M059J (cell line): Measurements from ENCODE around the gene RSL24D1. TPM values are rescaled to one million over a fixed set of nuclear protein-coding genes. Genes with fewer than 3 reads are reported as not detected.
"Not testable (repeated sequence)": the region's sequence is repeated elsewhere in the genome, so short reads cannot be mapped to it uniquely, and the experiment has no call there.

Experiments
- DNase-seq: peaks from one replicate; pipeline ENCODE4 v3.0.0-alpha.2; 2012; ENCODE audit warnings: low read depth
- total RNA-seq: library from RNA; depleted of rRNA; stranded (reverse); fragments of >200 nt; shearing (Covaris generic); gene quantifications from 2 replicates; pipeline ENCODE4 v1.2.3, GENCODE V29; 2014; rRNA removed

The RSL24D1 gene
- total RNA-seq, 1 experiment from 2014 or later = 62.2 TPM

- no peak for DNase-seq
Measured at GRCh38 chr15:55218056-55218455, 21.3 kb upstream of the RSL24D1 start.

DNA sequence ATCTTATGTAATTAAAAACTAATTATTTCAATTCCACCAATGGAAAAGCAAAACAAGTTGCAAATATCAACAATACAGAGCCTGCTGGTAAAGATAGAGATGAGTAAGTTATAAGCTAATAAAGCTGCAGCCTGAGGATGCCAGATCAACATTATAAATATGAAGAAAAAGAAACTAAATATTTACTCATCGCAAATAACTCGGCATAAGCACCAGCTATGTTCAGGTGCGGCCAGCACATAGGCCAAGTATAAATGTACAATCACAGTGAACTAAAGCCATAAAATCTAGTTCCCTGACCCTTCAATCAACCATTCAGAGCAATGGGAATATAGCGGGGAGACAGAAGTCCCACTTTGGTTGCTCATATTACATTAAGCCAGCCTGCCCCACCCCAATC lies 7.7 kb upstream of the RSL24D1 start:
- DNase-seq = no peak

DNA sequence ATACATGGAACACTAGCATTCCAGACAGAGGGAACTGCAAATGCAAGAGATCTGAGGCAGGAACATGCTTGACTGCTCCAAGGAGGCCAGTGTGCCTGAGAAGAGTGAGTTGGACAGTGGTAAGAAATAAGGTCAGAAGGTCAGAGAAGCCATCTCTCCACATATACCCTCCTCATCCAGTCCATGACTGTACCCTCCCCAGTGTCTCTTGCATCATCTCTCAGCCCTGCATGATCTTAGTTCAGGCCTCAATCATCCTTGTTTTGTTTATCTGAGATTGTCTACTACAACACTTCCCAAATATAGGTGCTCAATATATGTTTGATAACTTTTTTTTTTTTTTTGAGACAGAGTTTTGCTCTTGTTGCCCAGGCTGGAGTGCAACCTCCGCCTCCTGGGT lies 5.5 kb upstream of the RSL24D1 start:
- DNase-seq = no peak

- no peak for DNase-seq
Measured at GRCh38 chr15:55198706-55199105, 2.0 kb upstream of the RSL24D1 start.

DNA sequence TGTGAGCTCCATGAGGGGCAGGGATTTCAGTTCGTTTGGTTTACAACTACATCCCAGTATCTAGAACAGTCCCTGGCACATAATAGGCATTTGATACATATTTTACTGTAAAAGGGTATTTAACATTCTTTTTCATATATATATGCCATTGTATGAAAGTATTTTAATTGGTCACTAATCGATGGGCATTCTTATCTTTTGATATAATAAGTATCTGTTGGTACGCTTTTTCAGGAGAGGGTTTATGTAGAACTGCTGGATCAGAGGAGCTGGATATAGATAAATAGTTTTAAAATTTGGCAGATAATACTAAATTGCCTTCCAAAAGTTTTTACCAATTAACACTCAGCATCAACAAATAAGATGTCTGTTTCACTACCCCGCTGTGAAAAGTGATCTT lies 978 bp upstream of the RSL24D1 start:
- DNase-seq = no peak

DNA sequence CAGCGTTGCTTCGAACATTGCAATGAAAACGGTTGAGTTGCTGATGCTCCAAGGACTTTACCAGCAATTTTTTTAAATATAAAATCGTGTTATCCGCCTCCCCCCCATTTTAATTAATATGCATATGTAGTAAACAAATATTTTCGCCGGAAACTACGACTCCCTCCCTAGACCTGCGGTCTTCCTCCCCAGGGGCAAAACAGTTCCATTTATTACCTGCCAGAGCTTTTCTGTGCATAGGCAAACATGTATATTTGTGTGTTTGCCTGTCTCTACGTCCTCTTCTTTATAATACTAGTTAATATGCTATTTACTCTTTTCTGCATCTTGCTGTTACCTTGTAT lies 593 bp upstream of the RSL24D1 start:
- no peak for DNase-seq

- DNase-seq = no peak
Measured at GRCh38 chr15:55195996-55196395, 745 bp downstream of the RSL24D1 start.

DNA sequence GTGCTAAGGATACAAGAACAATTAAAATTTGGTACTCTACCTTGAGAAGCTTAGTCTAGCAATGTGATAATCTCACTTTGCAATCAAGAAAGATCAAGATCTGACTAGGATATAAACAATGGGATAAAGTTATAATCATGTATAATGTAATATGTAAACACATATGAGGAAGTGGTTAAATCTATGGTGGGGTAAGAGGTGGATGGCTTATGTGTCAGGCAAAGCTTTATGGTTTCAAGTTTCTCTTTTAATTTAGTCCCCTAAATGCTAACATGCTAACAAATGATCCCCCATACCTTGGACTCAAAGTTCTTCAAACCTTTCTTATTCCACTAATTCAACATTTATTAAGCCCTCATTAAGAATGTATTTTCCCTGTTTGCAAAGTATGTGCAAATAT lies 2.5 kb downstream of the RSL24D1 start:
- DNase-seq = no peak

GRCh38 chr15:55186331-55186730 lies 10.4 kb downstream of the RSL24D1 start:
- no peak for DNase-seq

- DNase-seq = no peak
Measured at GRCh38 chr15:55183679-55184078, 13.1 kb downstream of the RSL24D1 start.

DNA sequence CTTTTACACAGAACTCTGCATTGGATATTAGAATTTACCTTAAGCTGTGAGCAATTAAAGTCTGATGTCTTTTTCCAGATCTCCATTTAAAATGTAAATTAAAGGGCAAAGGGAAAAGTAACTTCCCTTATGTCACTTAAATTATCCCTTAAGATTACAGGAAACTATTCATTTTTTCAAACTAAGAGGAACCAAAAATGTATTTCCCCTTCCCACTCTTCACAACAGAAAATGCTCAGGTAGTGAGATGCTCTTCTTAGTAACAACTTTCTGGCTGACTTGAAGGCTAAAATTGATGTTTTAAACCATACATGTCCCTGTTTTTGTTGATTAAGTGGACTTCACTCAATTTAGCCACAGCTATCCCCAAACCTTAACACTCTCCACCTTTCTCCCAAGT lies 17.6 kb downstream of the RSL24D1 start:
- DNase-seq = no peak

DNA sequence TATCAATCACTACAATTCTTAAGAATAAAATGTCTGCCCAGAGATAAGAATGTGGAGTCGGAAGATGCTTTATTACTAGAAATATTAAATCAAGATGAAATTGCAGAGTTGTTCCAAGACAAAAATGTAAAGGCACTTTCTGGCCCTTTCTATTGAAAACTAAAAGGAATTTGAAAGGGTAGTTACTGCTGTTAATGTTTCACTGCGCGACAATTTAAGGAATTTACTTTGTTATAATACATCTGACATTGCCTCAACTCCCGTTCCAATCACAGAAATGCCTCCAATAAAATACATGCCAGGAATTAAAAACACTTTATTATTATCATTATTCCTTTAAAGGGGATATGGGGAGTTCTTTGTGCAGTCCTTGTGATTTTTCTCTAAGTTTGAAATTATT lies 26.4 kb downstream of the RSL24D1 start:
- DNase-seq = no peak

DNA sequence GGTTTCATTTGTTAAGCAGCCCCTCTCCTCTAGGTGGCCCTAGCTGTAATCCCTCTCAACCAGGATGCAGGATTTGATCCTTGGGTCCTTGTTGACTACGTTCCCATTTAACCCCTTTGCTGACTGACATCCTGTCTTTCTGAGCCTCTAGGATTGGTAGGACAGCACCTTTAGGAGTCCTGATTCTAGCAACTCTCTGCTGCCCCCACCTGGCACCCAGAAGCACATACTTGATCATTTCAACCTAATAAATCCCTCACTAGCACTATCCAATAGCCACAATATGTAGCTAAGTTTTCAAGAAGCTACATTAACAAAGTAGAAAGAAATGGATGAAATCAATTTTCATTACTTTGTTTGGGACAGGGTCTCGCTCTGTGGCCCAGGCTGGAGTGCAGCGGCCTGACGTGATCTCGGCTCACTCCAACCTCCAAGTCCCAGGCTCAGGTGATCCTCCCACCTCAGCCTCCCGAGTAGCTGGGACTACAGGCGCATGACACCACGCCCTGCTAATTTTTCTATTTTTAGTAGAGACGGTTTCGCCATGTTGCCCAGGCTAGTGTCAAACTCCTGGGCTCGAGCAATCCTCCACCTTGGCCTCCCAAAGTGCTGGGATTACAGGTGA lies 28.3 kb downstream of the RSL24D1 start:
- peak; percentile 58 for DNase-seq

GRCh38 chr15:55164284-55164683 lies 32.5 kb downstream of the RSL24D1 start:
- DNase-seq = no peak

DNA sequence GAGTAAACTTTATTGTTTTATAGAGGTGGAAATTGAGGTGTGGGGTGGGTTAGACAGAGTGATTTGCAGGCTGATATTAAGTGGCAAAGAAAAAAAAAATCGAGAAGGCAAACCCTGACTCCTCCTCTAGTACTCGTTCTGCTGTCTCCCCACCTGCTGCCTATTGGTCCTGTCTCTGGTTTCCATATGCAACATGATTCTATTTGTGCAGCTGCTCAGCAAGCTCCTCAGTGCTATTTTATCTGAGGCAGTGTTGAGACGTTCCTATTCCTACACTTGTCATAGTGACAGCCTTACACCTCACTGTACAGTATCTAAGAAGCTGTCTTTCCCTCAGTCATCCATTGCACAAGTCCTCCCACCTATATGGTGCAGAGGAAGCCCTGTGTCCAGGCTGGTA lies 45.1 kb downstream of the RSL24D1 start:
- no peak for DNase-seq

GRCh38 chr15:55143132-55143531 lies 53.6 kb downstream of the RSL24D1 start:
- DNase-seq = not testable (repeated sequence)

DNA sequence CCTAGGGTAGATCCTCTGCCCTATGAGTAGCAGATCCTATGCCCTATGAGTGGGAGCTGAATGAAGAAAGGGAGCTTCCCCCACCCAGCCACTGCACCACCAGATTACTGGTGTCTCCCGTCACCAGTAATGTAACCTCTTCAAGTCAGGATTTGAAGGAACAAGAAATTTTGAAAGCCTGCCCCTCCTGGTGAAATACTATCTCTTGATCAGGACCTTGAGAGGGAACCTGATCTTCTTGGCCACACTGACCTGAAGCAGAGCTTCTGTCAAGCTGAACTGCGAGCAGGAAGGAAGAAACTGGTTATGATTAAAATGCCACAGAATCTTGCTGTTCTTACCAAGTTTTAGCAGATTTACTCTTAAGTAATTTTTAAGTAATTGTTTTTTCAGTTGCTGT lies 62.8 kb downstream of the RSL24D1 start:
- DNase-seq = no peak

GRCh38 chr15:55132672-55133071 lies 64.1 kb downstream of the RSL24D1 start:
- DNase-seq = no peak

Other genes with a start within 250 kb of the RSL24D1 start
- gene RAB27A, start 92.9 kb upstream of the RSL24D1 start, total RNA-seq = 2.3 and 9.0 TPM in 2 replicates
- 12.2 and 23.2 TPM in 2 replicates for gene PIGBOS1, start 122.2 kb upstream of the RSL24D1 start, total RNA-seq
- 15.3 and 18.0 TPM in 2 replicates for gene PIGB, start 122.3 kb upstream of the RSL24D1 start, total RNA-seq
- 35.6 and 45.6 TPM in 2 replicates for gene CCPG1, start 211.4 kb upstream of the RSL24D1 start, total RNA-seq
- gene PIERCE2, start 211.6 kb upstream of the RSL24D1 start, total RNA-seq = 3.5 and 6.5 TPM in 2 replicates